Adrenal gland (tissue), 12 donors: ENCODE data around the gene CCDC154. TPM values are rescaled to one million over a fixed set of nuclear protein-coding genes. Genes with fewer than 3 reads are reported as not detected.

Experiments used
- DNase-seq, 7 donors: peaks; one replicate each; pipeline ENCODE4 v3.0.0-alpha.2; 2019 to 2020
- H3K27ac ChIP-seq, 5 donors: fragments of 200-600 bp; sonication (generic) in 4 of 5; 1 replicate in 3 of 5; 2 replicates in 2 of 5; pipeline versions ENCODE4 v1.5.1 to v1.8.0; 2016 to 2020; ENCODE audit warnings: mild to moderate bottlenecking in 1 of 5
- H3K27me3 ChIP-seq: fragments of 200-600 bp; 2 replicates; pipeline ENCODE4 v1.8.0; 2021
- H3K36me3 ChIP-seq, 2 donors: fragments of 200-600 bp; replicated peaks in 1 of 2; 1 replicate in 1 of 2; 2 replicates in 1 of 2; pipeline versions ENCODE4 v1.5.1 to v1.8.0; 2018 to 2022
- H3K4me1 ChIP-seq, 2 donors: fragments of 200-600 bp; replicated peaks in 1 of 2; 1 replicate in 1 of 2; 2 replicates in 1 of 2; pipeline versions ENCODE4 v1.5.1 to v1.8.0; 2018 to 2021
- H3K4me3 ChIP-seq, 4 donors: fragments of 200-600 bp; sonication (generic) in 3 of 4; one replicate each; pipeline ENCODE4 v1.5.1; 2016 to 2018
- H3K9me3 ChIP-seq, 3 donors: fragments of 200-600 bp; sonication (generic) in 1 of 3; replicated peaks in 1 of 3; 1 replicate in 2 of 3; 2 replicates in 1 of 3; pipeline versions ENCODE4 v1.5.1 to v1.8.0; 2016 to 2021
- CTCF ChIP-seq, 6 experiments: fragments of 450-650 bp in 4 of 6; fragments of 200-600 bp in 2 of 6; sonication (generic) in 1 of 6; IDR thresholded peaks; 1 replicate in 5 of 6; 2 replicates in 1 of 6; pipeline versions ENCODE4 v1.5.1 to v1.8.0; 2016 to 2021; ENCODE audit warnings: antibody characterized with exemption in 6 of 6, mild to moderate bottlenecking in 2 of 6, moderate library complexity in 1 of 6
- POLR2A ChIP-seq, 2 donors: fragments of 450-650 bp; IDR thresholded peaks; one replicate each; pipeline ENCODE4 v1.6.1; 2017; ENCODE audit warnings: antibody characterized with exemption in 2 of 2, mild to moderate bottlenecking in 2 of 2, moderate library complexity in 1 of 2
- WGBS, 4 donors: extraction: QIAGEN DNeasy Blood & Tissue Kit in 2 of 4; methylation state at CpG; one replicate each; pipeline versions ENCODE4 v1.1.5 to v1.1.7; 2013 to 2017; 5-methylcytosine and 5-hydroxymethylcytosine counted together
- intact Hi-C, 2 donors: fragments of 100-400 bp; cut with DNase I; formaldehyde crosslinking; loops; one replicate each; pipeline versions ENCODE4 v1.14.1 to v1.15.0; 2022 to 2023
- polyA plus RNA-seq, 3 donors: library from polyadenylated mRNA; stranded (reverse); fragments of 200-250 nt in 2 of 3; fragments of 350-450 nt in 1 of 3; fragmentation: Illumina TruSeq in 1 of 3; extraction: RNeasy Lipid Tissue Mini Kit (QIAGEN cat#74804) in 1 of 3; gene quantifications; one replicate each; pipeline ENCODE4 v1.2.3, GENCODE V29; 2013 to 2014
- total RNA-seq, 9 donors: library from RNA; depleted of rRNA in 4 of 9; stranded (reverse); fragments of >200 nt in 4 of 9; fragments of 120-200 nt in 1 of 9; fragmentation: NEBNext Ultra II Directional in 1 of 9; extraction: Animal tissue kit (Norgen Biotek cat#: 25700) in 1 of 9; gene quantifications; one replicate each; pipeline versions ENCODE4 v1.1.0 to v1.2.4, GENCODE V29; 2013 to 2023
- donor health status: healthy with polysubstance abuse.
- donor health status: Bipolar disorder and iron deficiency.
- donor health status: DM: yes; HTN: yes; CAD: no.
- donor health status: DM: no; HTN: no; CAD: no.
- donor health status: DM: no; HTN: no; CAD: no.
- donor health status: DM: yes; HTN: yes; CAD: no.

The CCDC154 gene
- total and polyA plus RNA-seq, 12 donors = 0.28 to 39.7 (median 1.1) TPM; not detected in 1

DNA sequence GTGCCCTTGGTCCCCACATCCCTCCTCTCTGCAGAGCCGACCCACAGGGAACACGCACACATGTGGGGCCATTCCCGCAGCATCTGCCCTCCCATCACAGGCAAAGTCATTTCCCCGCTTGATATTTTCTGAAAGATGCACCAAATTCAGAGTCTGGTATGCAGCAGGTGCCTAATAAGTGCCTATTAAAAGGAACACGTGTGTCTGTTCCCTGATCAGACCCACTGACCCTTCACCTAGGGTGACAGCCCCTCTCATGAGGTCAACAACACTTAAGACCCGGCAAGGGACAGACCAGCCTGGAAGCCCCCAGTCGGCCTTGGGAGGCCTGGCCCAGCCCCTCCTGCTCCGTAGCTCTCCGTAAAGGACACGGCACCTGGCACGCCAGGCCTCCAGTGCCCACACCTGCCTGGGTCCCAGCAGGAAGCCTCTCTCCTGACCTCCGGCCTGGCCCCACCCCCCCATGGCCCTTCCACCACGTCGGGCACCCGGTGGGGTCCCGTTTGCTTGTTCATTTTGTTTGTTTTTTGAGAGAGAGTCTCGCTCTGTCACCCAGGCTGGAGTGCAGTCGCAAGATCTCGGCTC lies 49.9 kb downstream of the CCDC154 start:
- peaks cover 0 to 72% of the 10 kb centered on the region in 2 donors for H3K36me3 ChIP-seq
- TF ChIP-seq CTCF (IDR thresholded peaks at IDR 0.05) (no peak), POLR2A (IDR thresholded peaks at IDR 0.05) (no peak)
- no peak for DNase-seq
- H3K27me3 ChIP-seq = no peaks in the 10 kb centered on the region
- intact Hi-C loops = no loop called here
- no peaks in the 10 kb centered on the region for H3K9me3 ChIP-seq
- H3K4me3 ChIP-seq = no peak overlapping the region
- no peak overlapping the region for H3K27ac ChIP-seq
- 91 to 95% (median 92%) methylated on average over 9 to 19 of the region's 19 CpGs for WGBS, 4 donors
- no peaks in the 10 kb centered on the region for H3K4me1 ChIP-seq

DNA sequence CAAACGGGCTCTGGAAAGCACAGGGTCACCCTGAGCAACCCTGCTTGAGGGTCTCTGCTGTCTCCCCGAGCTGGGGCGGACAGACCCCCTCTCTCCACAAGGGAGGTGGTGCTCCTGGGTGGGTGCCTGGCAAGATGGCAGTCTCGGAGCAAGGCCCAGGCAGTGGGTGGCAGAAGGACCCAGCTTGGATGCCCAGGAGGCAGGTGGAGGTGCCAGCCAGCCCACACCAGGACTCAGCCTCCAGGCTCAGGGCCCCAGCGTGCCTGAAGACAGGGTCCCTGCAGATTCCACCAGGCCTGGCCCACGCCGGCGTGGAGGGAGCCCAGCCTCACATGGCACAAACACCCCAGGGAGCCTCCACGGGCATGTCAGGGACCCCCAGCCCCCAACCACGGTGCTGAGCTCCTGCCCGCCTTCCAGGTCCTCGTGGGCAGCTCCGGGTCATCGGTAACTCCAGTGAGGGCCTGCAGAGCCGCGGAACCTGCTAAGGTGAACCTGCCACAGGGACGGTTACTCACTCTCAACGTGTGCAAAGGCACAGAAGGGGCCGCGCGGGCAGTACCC lies 50.7 kb downstream of the CCDC154 start:
- 94 to 95% (median 95%) methylated on average over 8 to 21 of the region's 21 CpGs for WGBS, 4 donors
- Histone ChIP-seq H3K27me3 (no peaks in the 10 kb centered on the region), H3K27ac (no peak overlapping the region), H3K36me3 (peaks cover 0 to 66% of the 10 kb centered on the region in 2 donors), H3K4me1 (no peaks in the 10 kb centered on the region), H3K9me3 (no peaks in the 10 kb centered on the region), H3K4me3 (no peak overlapping the region)
- no peak for TF ChIP-seq POLR2A (IDR thresholded peaks at IDR 0.05)
- no peak for TF ChIP-seq CTCF (IDR thresholded peaks at IDR 0.05)
- no peak for DNase-seq
- intact Hi-C loops = no loop called here

GRCh38 chr16:1392826-1393225 lies 51.5 kb downstream of the CCDC154 start:
- no peak for DNase-seq
- H3K36me3 ChIP-seq = peaks cover 0 to 57% of the 10 kb centered on the region in 2 donors
- no peak for TF ChIP-seq CTCF (IDR thresholded peaks at IDR 0.05)
- 90 to 93% (median 92%) methylated on average over 16 to 17 of the region's 17 CpGs for WGBS, 4 donors
- H3K4me1 ChIP-seq = no peaks in the 10 kb centered on the region
- no peak overlapping the region for H3K27ac ChIP-seq
- H3K9me3 ChIP-seq = no peaks in the 10 kb centered on the region
- H3K27me3 ChIP-seq = no peaks in the 10 kb centered on the region
- H3K4me3 ChIP-seq = no peak overlapping the region
- intact Hi-C loops = no loop called here

DNA sequence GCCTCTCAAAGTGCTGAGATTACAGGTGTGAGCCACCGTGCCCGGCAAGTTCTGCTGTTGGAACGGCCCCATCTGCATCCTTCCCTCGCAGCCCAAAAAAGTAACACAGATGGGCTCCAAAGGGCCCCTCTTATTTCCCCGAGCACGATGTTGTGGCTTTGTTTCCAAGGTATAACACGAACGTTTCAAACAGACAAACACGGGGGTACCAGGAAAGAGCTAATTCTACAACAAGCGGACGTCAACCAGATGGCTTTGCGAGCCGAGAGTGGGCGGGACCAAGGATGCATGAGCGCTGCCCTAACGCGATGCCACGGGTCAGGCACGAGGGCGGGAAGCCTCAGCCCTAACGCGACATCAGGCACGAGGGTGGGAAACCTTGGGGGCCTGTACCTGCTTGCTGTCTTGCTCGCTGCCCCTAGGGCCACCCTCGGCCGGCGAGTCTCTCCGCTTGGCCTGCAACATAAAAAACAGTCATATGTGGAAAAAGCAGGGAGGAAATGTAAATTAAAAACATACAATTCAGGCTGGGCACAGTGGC lies 54.0 kb downstream of the CCDC154 start:
- no peak for DNase-seq
- no peaks in the 10 kb centered on the region for H3K4me1 ChIP-seq
- intact Hi-C loops = no loop called here
- no peaks in the 10 kb centered on the region for H3K27me3 ChIP-seq
- no peak overlapping the region for H3K4me3 ChIP-seq
- peaks cover 0 to 48% of the 10 kb centered on the region in 2 donors for H3K36me3 ChIP-seq
- H3K9me3 ChIP-seq = no peaks in the 10 kb centered on the region
- H3K27ac ChIP-seq = no peak overlapping the region
- WGBS, 4 donors = 86 to 89% (median 88%) methylated on average over 27 to 28 of the region's 28 CpGs
- TF ChIP-seq POLR2A (IDR thresholded peaks at IDR 0.05) (no peak), CTCF (IDR thresholded peaks at IDR 0.05) (no peak)
